Central memory CD8-positive, alpha-beta T cell (primary cell): Measurements from ENCODE around the gene MST1.
"Not testable (repeated sequence)": the region's sequence is repeated elsewhere in the genome, so short reads cannot be mapped to it uniquely, and the experiment has no call there.

ENCODE experiments used
- ATAC-seq: fragments of 150-1000 bp; cut with Tn5 transposase; replicated peaks from 2 replicates; pipeline ENCODE4 v1.10.0; 2022; ENCODE audit warnings: mild to moderate bottlenecking, moderate FRiP score, moderate number of reproducible peaks; ENCODE audit not compliant: poor library complexity, severe bottlenecking; ENCODE audit errors: extremely low read depth
- DNase-seq, 2 donors: peaks; one replicate each; pipeline ENCODE4 v3.0.0; 2021; ENCODE audit warnings: low spot score in 2 of 2
- H3K27ac Mint-ChIP-seq: one replicate; pipeline ENCODE4 v1.8.0; 2022; ENCODE audit warnings: low read depth, mild to moderate bottlenecking, moderate library complexity, mixed read lengths
- H3K27me3 Mint-ChIP-seq: one replicate; pipeline ENCODE4 v1.8.0; 2022; ENCODE audit warnings: mixed read lengths
- H3K36me3 Mint-ChIP-seq: one replicate; pipeline ENCODE4 v1.8.0; 2022; ENCODE audit warnings: mild to moderate bottlenecking, moderate library complexity, mixed read lengths; ENCODE audit not compliant: insufficient read depth
- H3K4me1 Mint-ChIP-seq: one replicate; pipeline ENCODE4 v1.8.0; 2022; ENCODE audit warnings: mixed read lengths
- H3K4me3 Mint-ChIP-seq: one replicate; pipeline ENCODE4 v1.8.0; 2022; ENCODE audit warnings: mild to moderate bottlenecking, moderate library complexity, mixed read lengths
- H3K9me3 Mint-ChIP-seq: one replicate; pipeline ENCODE4 v1.8.0; 2022; ENCODE audit warnings: mixed read lengths

The MST1 gene

DNA sequence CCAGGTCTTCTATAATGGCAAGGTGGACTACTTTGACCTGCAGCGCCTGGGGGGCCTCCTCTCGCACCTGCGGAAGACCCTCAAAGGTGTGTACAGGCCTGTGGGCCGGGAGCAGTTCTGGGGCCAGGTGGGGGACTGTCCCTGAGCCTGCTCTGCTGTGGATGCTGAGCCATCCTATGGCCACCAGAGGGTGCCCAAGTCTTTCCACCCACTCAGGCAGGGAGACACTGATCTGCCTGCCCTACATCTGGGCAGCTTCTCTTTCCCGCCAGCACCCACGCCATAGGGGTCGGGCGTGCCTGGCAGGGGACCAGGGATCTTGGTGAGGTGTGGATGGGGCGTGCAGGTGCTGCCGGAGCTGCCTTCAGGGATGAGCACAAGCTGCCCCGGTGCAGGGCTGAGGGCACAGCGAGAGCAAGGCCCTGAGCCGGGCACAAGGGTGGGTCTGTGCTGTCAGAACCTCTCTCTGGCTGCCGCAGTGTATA lies 14.2 kb upstream of the MST1 start:
- H3K27ac Mint-ChIP-seq: no peak overlapping the region
- no peaks in the 10 kb centered on the region for H3K4me1 Mint-ChIP-seq
- H3K9me3 Mint-ChIP-seq: no peaks in the 10 kb centered on the region
- no peak overlapping the region for H3K4me3 Mint-ChIP-seq
- ATAC-seq: peak; percentile 93
- H3K27me3 Mint-ChIP-seq: no peaks in the 10 kb centered on the region
- peaks cover 5% of the 10 kb centered on the region for H3K36me3 Mint-ChIP-seq
- DNase-seq: peak; percentile 36 to 58

GRCh38 chr3:49702672-49703071 lies 13.4 kb upstream of the MST1 start:
- no peak overlapping the region for H3K27ac Mint-ChIP-seq
- no peaks in the 10 kb centered on the region for H3K4me1 Mint-ChIP-seq
- H3K36me3 Mint-ChIP-seq: peaks cover 7% of the 10 kb centered on the region
- no peak overlapping the region for H3K4me3 Mint-ChIP-seq
- DNase-seq (no peak), ATAC-seq (no peak)
- H3K27me3 Mint-ChIP-seq: no peaks in the 10 kb centered on the region
- H3K9me3 Mint-ChIP-seq: no peaks in the 10 kb centered on the region

GRCh38 chr3:49701388-49702077 lies 12.3 kb upstream of the MST1 start:
- Mint-ChIP-seq H3K9me3 (no peaks in the 10 kb centered on the region), H3K4me3 (no peak overlapping the region), H3K27me3 (no peaks in the 10 kb centered on the region), H3K36me3 (peaks cover 7% of the 10 kb centered on the region), H3K4me1 (no peaks in the 10 kb centered on the region), H3K27ac (no peak overlapping the region)
- DNase-seq (no peak), ATAC-seq (no peak)

DNA sequence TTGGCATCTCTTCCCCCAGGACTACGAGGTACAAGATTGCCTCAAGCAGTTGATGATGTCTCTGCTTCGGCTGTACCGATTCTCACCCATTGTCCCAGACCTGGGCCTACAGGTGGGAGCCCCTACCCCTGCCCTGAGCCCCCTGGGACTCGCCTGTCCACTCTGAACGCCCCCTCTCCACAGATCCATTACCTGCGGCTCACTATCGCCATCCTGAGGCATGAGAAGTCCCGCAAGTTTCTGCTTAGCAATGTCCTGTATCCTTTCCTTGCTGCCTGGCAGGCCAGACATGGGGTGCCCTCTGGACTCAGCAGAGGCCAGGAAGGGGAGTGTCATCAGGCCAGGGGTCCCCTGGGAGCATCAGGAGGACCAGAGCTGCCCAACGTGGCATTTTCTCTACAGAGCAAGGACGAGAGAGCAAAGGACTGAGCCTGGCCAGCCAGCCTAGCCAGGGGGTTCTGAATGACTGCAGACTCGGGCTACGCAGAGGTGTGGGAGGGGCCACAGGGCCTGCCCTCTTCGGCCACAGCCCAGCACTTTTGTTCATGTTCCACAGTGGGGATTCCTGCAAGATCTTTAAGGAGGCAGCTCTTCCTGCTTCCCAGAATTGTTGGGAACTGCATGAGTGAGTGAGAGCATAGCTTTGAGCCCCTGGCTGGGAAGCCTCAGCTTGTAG lies 11.3 kb upstream of the MST1 start:
- no peak for DNase-seq
- Mint-ChIP-seq H3K27ac (no peak overlapping the region), H3K36me3 (peaks cover 7% of the 10 kb centered on the region), H3K9me3 (no peaks in the 10 kb centered on the region), H3K27me3 (no peaks in the 10 kb centered on the region), H3K4me1 (no peaks in the 10 kb centered on the region), H3K4me3 (no peak overlapping the region)
- ATAC-seq: no peak

DNA sequence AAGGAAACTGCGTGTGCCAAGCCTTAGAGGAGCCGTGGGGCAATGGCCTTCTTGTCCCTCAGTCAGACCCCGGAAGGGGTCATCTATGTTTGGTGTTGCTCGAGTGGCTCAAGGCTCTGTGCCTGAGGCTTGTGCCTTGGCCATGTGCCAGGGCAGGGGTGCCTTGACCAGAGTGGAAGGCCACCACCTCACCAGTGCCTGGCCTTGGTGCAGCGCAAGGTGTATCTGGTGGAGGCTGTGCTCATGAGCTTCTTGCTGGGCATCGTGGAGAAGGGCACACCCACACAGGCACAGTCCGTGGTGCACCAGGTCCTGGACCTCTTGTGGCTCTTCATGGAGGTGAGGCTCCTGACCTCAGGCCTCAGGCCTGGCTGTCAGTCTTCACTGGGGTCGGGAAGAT lies 10.7 kb upstream of the MST1 start:
- ATAC-seq (no peak), DNase-seq (no peak)
- Mint-ChIP-seq H3K27me3 (no peaks in the 10 kb centered on the region), H3K27ac (no peak overlapping the region), H3K4me3 (no peak overlapping the region), H3K9me3 (no peaks in the 10 kb centered on the region), H3K4me1 (no peaks in the 10 kb centered on the region), H3K36me3 (peaks cover 7% of the 10 kb centered on the region)

DNA sequence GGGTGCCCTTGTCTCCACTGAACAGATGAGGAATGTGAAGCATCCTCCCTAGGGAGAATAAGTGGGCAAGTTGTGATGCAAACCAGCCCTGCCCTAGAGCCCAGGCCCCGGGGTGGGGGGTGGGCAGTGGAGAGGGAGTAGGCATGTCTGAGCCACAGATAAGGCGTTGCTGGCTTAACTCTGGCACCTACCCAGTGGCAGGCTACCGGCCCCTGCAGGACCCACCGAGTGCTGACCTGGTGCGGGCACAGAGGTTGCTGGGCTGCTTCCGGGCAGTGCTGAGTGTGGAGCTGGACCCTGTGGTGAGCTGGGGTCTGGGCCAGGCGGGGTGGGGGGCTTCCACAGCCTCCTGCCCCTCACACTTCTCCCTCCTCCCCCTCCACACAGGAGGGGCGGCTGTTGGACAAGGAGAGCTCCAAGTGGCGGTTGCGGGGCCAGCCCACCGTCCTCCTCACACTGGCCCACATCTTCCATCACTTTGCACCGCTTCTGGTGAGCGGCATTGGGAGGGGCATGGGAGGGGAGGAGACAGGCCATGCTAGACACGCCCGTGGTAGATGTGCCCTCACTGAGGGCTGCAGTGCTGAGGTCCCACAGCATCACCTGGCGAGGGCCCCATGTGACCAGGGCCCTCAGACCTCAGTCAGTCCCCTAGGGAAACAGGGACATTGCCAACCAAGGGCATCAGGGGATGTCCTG lies 10.2 kb upstream of the MST1 start:
- H3K9me3 Mint-ChIP-seq: no peaks in the 10 kb centered on the region
- H3K36me3 Mint-ChIP-seq: peaks cover 7% of the 10 kb centered on the region
- DNase-seq: no peak
- no peak for ATAC-seq
- H3K4me3 Mint-ChIP-seq: no peak overlapping the region
- no peak overlapping the region for H3K27ac Mint-ChIP-seq
- no peaks in the 10 kb centered on the region for H3K27me3 Mint-ChIP-seq
- H3K4me1 Mint-ChIP-seq: no peaks in the 10 kb centered on the region

DNA sequence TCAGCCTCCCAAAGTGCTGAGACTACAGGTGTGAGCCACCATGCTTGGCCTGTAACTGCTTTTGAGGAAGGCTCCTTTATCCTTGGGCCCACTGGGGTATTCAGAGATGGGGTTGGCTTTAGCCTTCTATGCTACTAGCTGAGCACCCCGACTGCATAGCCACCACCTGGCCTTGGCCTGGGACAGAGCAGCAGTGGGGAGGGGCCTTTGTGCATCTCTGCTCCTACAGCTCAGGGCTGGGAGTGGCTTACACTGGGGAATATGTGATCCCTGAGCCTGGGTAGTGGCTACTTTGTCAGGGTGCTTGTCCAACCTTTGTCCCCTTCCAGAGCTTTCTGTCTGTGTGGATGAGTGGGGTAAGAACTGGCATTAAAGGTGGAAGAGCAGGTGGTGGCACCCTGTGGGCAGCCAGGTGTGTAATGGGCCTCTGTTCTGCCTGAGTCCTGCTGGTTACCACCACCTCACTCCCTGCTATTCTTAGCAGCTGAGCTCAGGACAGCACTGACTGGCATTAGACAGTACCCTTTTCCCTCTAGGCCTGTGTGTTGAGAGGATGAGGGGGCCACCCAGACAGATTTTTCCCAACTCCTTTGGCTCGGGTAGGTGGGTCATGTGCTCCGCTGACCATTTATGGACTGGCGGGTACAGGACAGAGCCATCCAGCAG lies 6.2 kb upstream of the MST1 start:
- not testable (repeated sequence) for H3K9me3 Mint-ChIP-seq, H3K27ac Mint-ChIP-seq, ATAC-seq, DNase-seq, H3K4me3 Mint-ChIP-seq, H3K27me3 Mint-ChIP-seq, H3K36me3 Mint-ChIP-seq
- peaks cover 25% of the 10 kb centered on the region for H3K4me1 Mint-ChIP-seq

GRCh38 chr3:49694409-49695070 lies 5.3 kb upstream of the MST1 start:
- not testable (repeated sequence) for H3K9me3 Mint-ChIP-seq, H3K36me3 Mint-ChIP-seq, DNase-seq, H3K4me3 Mint-ChIP-seq, H3K27ac Mint-ChIP-seq, ATAC-seq, H3K27me3 Mint-ChIP-seq
- H3K4me1 Mint-ChIP-seq: peaks cover 34% of the 10 kb centered on the region

DNA sequence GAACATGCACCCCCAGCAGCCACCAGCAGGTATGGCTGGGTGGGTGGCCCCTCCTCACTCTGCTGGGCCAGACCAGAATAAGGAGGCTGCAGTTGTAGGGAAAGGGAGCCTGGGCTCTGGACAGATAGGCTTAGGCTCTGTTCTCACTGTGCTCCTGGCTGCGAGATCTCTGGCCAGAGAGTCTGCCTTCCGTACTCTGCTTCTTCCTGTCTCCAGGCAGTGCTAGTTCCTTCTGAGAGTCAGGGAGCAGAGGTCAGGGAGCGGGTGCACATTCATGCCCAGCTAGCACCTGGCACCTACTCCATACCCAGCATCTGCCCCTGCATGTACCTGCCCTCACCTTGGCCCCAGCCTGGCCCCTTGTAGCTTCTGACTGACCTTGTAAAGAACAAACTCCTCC lies 2.2 kb upstream of the MST1 start:
- not testable (repeated sequence) for H3K27ac Mint-ChIP-seq

GRCh38 chr3:49690856-49691255 lies 1.6 kb upstream of the MST1 start:
- H3K4me1 Mint-ChIP-seq: peaks cover 43% of the 10 kb centered on the region
- H3K9me3 Mint-ChIP-seq, H3K27me3 Mint-ChIP-seq, ATAC-seq, H3K27ac Mint-ChIP-seq, DNase-seq: not testable (repeated sequence)
- H3K36me3 Mint-ChIP-seq: peaks cover 13% of the 10 kb centered on the region
- peak overlapping the region; percentile 97 for H3K4me3 Mint-ChIP-seq

More for the DNA sequence above, 2.2 kb upstream of the MST1 start:
- ATAC-seq, DNase-seq, H3K27me3 Mint-ChIP-seq, H3K9me3 Mint-ChIP-seq: not testable (repeated sequence)
- Mint-ChIP-seq H3K4me3 (peak overlapping the region; percentile 97), H3K4me1 (peaks cover 43% of the 10 kb centered on the region), H3K36me3 (peaks cover 13% of the 10 kb centered on the region)

GRCh38 chr3:49689908-49690624 lies 792 bp upstream of the MST1 start:
- not testable (repeated sequence) for H3K27me3 Mint-ChIP-seq, H3K9me3 Mint-ChIP-seq, DNase-seq
- ATAC-seq: peak; percentile 3
- peaks cover 43% of the 10 kb centered on the region for H3K4me1 Mint-ChIP-seq
- H3K36me3 Mint-ChIP-seq: peaks cover 13% of the 10 kb centered on the region
- H3K4me3 Mint-ChIP-seq: peak overlapping the region; percentile 97
- peak overlapping the region; percentile 98 for H3K27ac Mint-ChIP-seq
